SU-DHL-6 (cell line): Measurements from ENCODE around the gene CELF5.

Experiments used
- H2AFZ ChIP-seq: fragments of 200-600 bp; sonication (generic); 2 replicates; pipeline ENCODE4 v1.6.1; 2014; ENCODE audit warnings: low read depth, mild to moderate bottlenecking, moderate library complexity, mixed read lengths, antibody characterized with exemption, low read length; ENCODE audit not compliant: severe bottlenecking
- H3F3A ChIP-seq: fragments of 200-600 bp; shearing (Covaris generic); 2 replicates; pipeline ENCODE4 v1.6.0; 2016; ENCODE audit warnings: antibody characterized with exemption, mild to moderate bottlenecking; ENCODE audit not compliant: insufficient read depth
- H3K27ac ChIP-seq: fragments of 200-600 bp; sonication (generic); 2 replicates; pipeline ENCODE4 v1.5.1; 2016; ENCODE audit warnings: low read depth, mild to moderate bottlenecking, low read length, moderate library complexity, mixed read lengths
- H3K27me3 ChIP-seq: fragments of 200-600 bp; sonication (generic), shearing (Covaris generic); 2 replicates; pipeline ENCODE4 v1.6.0; 2014; ENCODE audit warnings: mild to moderate bottlenecking, low read length
- H3K36me3 ChIP-seq: fragments of 200-600 bp; sonication (generic); 2 replicates; pipeline ENCODE4 v1.6.1; 2014; ENCODE audit warnings: mild to moderate bottlenecking, low read length, mixed read lengths
- H3K4me2 ChIP-seq: fragments of 300-600, 200-600 bp; shearing (Covaris generic), sonication (generic); 2 replicates; pipeline ENCODE4 v1.6.0; 2014; ENCODE audit warnings: low read length, low read depth, mild to moderate bottlenecking; ENCODE audit not compliant: poor library complexity, severe bottlenecking
- H3K4me3 ChIP-seq: fragments of 200-600 bp; sonication (generic); 2 replicates; pipeline ENCODE4 v1.5.1; 2014; ENCODE audit warnings: antibody characterized with exemption, low read length, mild to moderate bottlenecking, mixed read lengths; ENCODE audit not compliant: insufficient read depth, poor library complexity, severe bottlenecking
- H3K79me2 ChIP-seq: fragments of 200-600 bp; sonication (generic); 2 replicates; pipeline ENCODE4 v1.6.1; 2014; ENCODE audit warnings: mild to moderate bottlenecking, low read length, moderate library complexity; ENCODE audit not compliant: insufficient read depth
- H3K9ac ChIP-seq: fragments of 200-600 bp; sonication (generic); 2 replicates; pipeline ENCODE4 v1.7.0; 2014; ENCODE audit warnings: mild to moderate bottlenecking, low read length
- H3K9me2 ChIP-seq: fragments of 200-600 bp; sonication (generic); replicated peaks from 2 replicates; pipeline ENCODE4 v1.6.1; 2014; ENCODE audit warnings: low read length; ENCODE audit not compliant: insufficient read depth
- H3K9me3 ChIP-seq: fragments of 200-600 bp; sonication (generic); 2 replicates; pipeline ENCODE4 v1.6.1; 2014; ENCODE audit warnings: low read length, mixed read lengths; ENCODE audit not compliant: insufficient read depth
- H4K20me1 ChIP-seq: fragments of 200-600 bp; sonication (generic); 2 replicates; pipeline ENCODE4 v1.6.1; 2014; ENCODE audit warnings: low read depth, mild to moderate bottlenecking, antibody characterized with exemption, low read length, moderate library complexity, mixed read lengths
- EZH2phosphoT487 ChIP-seq: fragments of 200-600 bp; sonication (generic), shearing (Covaris generic); conservative IDR thresholded peaks from 2 replicates; pipeline ENCODE4 v1.6.1; 2018; ENCODE audit warnings: mild to moderate bottlenecking, antibody characterized with exemption, low read length, moderate library complexity, mixed read lengths
- TF ChIP-seq, protein P1 (sequence below): fragments of 200-600 bp; sonication (generic); IDR thresholded peaks from one replicate; pipeline ENCODE4 v1.5.1; 2017; ENCODE audit warnings: antibody characterized with exemption, mild to moderate bottlenecking, low read length, moderate library complexity; ENCODE audit not compliant: insufficient read depth, poor library complexity, severe bottlenecking

CELF5 gene

DNA sequence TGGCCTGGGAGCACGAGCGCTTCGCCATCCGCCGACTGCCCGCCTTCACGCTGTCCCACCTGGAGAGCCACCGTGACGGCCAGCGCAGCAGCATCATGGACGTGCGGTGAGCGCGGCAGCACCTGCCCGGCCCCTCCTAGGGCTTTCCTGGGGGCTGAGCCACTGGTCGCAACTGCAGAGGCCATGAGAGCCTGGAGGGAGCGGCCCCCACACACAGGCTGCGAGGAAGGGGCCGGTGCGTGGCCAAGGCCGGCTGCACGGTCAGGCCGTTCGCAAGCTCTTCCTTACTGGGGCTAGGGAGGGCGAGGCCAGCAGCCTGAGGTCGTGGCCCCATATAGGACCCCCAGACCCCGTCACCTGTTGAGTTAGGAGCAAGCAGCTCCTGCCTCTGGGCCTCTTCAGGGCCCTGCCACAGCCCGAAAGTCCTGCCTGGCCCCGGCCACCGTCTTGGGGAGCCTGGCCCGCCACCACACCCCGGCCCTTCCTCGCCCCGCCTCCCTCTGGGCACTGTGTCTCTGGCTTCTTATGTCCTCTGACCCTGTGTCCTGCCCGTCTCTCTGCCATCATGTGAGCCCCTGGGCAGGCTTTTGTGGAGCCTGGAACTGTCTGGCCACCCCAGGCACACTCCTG is 19.7 kb upstream of the CELF5 start:
- TF ChIP-seq, protein P1, sequence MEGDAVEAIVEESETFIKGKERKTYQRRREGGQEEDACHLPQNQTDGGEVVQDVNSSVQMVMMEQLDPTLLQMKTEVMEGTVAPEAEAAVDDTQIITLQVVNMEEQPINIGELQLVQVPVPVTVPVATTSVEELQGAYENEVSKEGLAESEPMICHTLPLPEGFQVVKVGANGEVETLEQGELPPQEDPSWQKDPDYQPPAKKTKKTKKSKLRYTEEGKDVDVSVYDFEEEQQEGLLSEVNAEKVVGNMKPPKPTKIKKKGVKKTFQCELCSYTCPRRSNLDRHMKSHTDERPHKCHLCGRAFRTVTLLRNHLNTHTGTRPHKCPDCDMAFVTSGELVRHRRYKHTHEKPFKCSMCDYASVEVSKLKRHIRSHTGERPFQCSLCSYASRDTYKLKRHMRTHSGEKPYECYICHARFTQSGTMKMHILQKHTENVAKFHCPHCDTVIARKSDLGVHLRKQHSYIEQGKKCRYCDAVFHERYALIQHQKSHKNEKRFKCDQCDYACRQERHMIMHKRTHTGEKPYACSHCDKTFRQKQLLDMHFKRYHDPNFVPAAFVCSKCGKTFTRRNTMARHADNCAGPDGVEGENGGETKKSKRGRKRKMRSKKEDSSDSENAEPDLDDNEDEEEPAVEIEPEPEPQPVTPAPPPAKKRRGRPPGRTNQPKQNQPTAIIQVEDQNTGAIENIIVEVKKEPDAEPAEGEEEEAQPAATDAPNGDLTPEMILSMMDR: no peak
- no peak for TF ChIP-seq EZH2phosphoT487
- no peak overlapping the region for H2AFZ ChIP-seq
- H3K9me2 ChIP-seq: no peaks in the 10 kb centered on the region
- no peaks in the 10 kb centered on the region for H4K20me1 ChIP-seq
- no peak overlapping the region for H3K27ac ChIP-seq
- no peaks in the 10 kb centered on the region for H3K9me3 ChIP-seq
- no peaks in the 10 kb centered on the region for H3F3A ChIP-seq
- H3K27me3 ChIP-seq: no peaks in the 10 kb centered on the region
- no peaks in the 10 kb centered on the region for H3K36me3 ChIP-seq
- H3K4me3 ChIP-seq: no peak overlapping the region
- no peak overlapping the region for H3K4me2 ChIP-seq
- no peaks in the 10 kb centered on the region for H3K79me2 ChIP-seq
- no peak overlapping the region for H3K9ac ChIP-seq

DNA sequence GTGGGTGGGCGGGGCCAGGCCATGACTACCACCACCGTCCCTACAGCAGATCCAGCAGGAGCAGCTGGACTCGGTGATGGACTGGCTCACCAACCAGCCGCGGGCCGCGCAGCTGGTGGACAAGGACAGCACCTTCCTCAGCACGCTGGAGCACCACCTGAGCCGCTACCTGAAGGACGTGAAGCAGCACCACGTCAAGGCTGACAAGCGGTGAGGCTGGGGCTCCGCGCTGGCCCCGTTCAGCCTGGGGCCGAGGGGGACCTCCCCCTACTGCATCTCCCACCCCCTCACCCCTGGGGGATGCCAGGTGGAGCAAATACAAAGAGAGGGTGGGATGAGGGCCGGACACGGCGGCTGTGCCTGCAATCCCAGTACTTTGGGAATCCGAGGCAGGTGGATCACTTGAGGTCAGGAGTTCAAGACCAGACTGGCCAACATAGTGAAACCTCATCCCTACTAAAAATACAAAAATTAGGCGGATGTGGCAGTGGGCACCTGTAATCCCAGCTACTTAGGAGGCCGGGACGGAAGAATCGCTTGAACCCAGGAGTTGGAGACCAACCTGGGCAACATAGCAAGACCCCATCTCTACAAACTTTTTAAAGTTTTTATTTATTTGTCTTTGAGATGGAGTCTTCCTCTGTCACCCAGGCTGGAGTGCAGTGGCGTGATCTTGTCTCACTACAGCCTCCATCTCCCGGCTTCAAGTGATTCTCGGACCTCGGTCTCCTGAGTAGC is 18.1 kb upstream of the CELF5 start:
- no peaks in the 10 kb centered on the region for H3K9me2 ChIP-seq
- TF ChIP-seq, protein P1: no peak
- TF ChIP-seq EZH2phosphoT487: no peak
- no peak overlapping the region for H2AFZ ChIP-seq
- H3K4me3 ChIP-seq: no peak overlapping the region
- no peaks in the 10 kb centered on the region for H3K79me2 ChIP-seq
- no peak overlapping the region for H3K9ac ChIP-seq
- H4K20me1 ChIP-seq: no peaks in the 10 kb centered on the region
- no peaks in the 10 kb centered on the region for H3K27me3 ChIP-seq
- H3K9me3 ChIP-seq: no peaks in the 10 kb centered on the region
- H3F3A ChIP-seq: no peaks in the 10 kb centered on the region
- no peaks in the 10 kb centered on the region for H3K36me3 ChIP-seq
- H3K27ac ChIP-seq: no peak overlapping the region
- H3K4me2 ChIP-seq: no peak overlapping the region

DNA sequence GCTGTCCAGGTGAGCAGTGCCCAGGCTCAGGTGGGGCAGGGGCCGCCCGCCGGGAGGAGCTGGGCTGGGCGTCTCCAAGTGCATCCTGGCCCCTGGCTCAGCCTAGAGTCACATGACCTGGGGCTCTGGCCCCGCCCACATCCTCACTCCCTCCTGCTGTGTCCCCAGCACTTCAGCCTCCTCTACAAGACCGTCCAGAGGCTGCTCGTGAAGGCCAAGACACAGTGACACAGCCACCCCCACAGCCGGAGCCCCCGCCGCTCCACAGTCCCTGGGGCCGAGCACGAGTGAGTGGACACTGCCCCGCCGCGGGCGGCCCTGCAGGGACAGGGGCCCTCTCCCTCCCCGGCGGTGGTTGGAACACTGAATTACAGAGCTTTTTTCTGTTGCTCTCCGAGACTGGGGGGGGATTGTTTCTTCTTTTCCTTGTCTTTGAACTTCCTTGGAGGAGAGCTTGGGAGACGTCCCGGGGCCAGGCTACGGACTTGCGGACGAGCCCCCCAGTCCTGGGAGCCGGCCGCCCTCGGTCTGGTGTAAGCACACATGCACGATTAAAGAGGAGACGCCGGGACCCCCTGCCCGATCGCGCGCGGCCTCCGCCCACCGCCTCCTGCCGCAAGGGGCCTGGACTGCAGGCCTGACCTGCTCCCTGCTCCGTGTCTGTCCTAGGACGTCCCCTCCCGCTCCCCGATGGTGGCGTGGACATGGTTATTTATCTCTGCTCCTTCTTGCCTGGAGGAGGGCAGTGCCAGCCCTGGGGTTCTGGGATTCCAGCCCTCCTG is 16.8 kb upstream of the CELF5 start:
- Histone ChIP-seq H3K27me3 (no peaks in the 10 kb centered on the region), H2AFZ (no peak overlapping the region), H3K36me3 (no peaks in the 10 kb centered on the region), H3K4me2 (no peak overlapping the region), H3K9me2 (no peaks in the 10 kb centered on the region), H3K9ac (no peak overlapping the region), H3K9me3 (no peaks in the 10 kb centered on the region), H3K4me3 (no peak overlapping the region), H3K79me2 (no peaks in the 10 kb centered on the region), H4K20me1 (no peaks in the 10 kb centered on the region), H3K27ac (no peak overlapping the region), H3F3A (no peaks in the 10 kb centered on the region)
- TF ChIP-seq, protein P1: no peak
- no peak for TF ChIP-seq EZH2phosphoT487
